NCI-H82 (cell line): ENCODE data around the gene ODF2.
"Not testable (repeated sequence)": the region's sequence is repeated elsewhere in the genome, so short reads cannot be mapped to it uniquely, and the experiment has no call there.

Experiments used
- DNase-seq: peaks from one replicate; lab custom pipeline; 2025; lab: John Stamatoyannopoulos, UW

ODF2 gene

GRCh38 chr9:128424268-128424780 lies 31.5 kb upstream of the ODF2 start:
- no peak for DNase-seq

GRCh38 chr9:128428644-128429512 lies 26.9 kb upstream of the ODF2 start:
- no peak for DNase-seq

GRCh38 chr9:128429513-128430086 lies 26.2 kb upstream of the ODF2 start:
- DNase-seq, result peak; percentile 88

GRCh38 chr9:128431207-128431606 lies 24.6 kb upstream of the ODF2 start:
- DNase-seq, result no peak

GRCh38 chr9:128434340-128434739 lies 21.5 kb upstream of the ODF2 start:
- DNase-seq, result no peak

GRCh38 chr9:128435611-128436010 lies 20.2 kb upstream of the ODF2 start:
- no peak for DNase-seq

- peak; percentile 89 for DNase-seq
Measured at GRCh38 chr9:128438343-128439109, 17.3 kb upstream of the ODF2 start.

GRCh38 chr9:128439273-128439672 lies 16.5 kb upstream of the ODF2 start:
- DNase-seq, result no peak

- DNase-seq, result no peak
Measured at GRCh38 chr9:128442150-128442549, 13.7 kb upstream of the ODF2 start.

GRCh38 chr9:128446505-128446904 lies 9.3 kb upstream of the ODF2 start:
- not testable (repeated sequence) for DNase-seq

GRCh38 chr9:128448746-128449145 lies 7.1 kb upstream of the ODF2 start:
- DNase-seq, result peak; percentile 51

GRCh38 chr9:128454991-128455390 lies 815 bp upstream of the ODF2 start:
- no peak for DNase-seq

GRCh38 chr9:128456613-128457061 lies 831 bp downstream of the ODF2 start:
- DNase-seq, result peak; percentile 85

- no peak for DNase-seq
Measured at GRCh38 chr9:128457207-128457606, 1.4 kb downstream of the ODF2 start.

GRCh38 chr9:128459011-128459410 lies 3.2 kb downstream of the ODF2 start:
- no peak for DNase-seq

GRCh38 chr9:128469070-128469469 lies 13.3 kb downstream of the ODF2 start:
- DNase-seq, result no peak

- DNase-seq, result no peak
Measured at GRCh38 chr9:128470560-128470959, 14.8 kb downstream of the ODF2 start.

GRCh38 chr9:128473104-128473503 lies 17.3 kb downstream of the ODF2 start:
- DNase-seq, result no peak

GRCh38 chr9:128475867-128476266 lies 20.1 kb downstream of the ODF2 start:
- no peak for DNase-seq

- DNase-seq, result no peak
Measured at GRCh38 chr9:128479262-128479661, 23.5 kb downstream of the ODF2 start.

- DNase-seq, result no peak
Measured at GRCh38 chr9:128481561-128481960, 25.8 kb downstream of the ODF2 start.

GRCh38 chr9:128482186-128482585 lies 26.4 kb downstream of the ODF2 start:
- DNase-seq, result no peak
